ENCODE results near the gene UVRAG. TPM values are rescaled to one million over a fixed set of nuclear protein-coding genes. Genes with fewer than 3 reads are reported as not detected.
A peak's percentile ranks its signal among the peaks of the same experiment; 100 is the strongest.

UVRAG gene
- total RNA-seq, 1 donor from 2014 or later: 20.2 TPM

GRCh38 chr11:75913984-75914383 lies 99.0 kb downstream of the UVRAG start:
- Mint-ChIP-seq H3K27ac (ENCODE audit: unreplicated experiment) (no peak overlapping the region), H3K9me3 (ENCODE audit: unreplicated experiment) (no peaks in the 10 kb centered on the region), H3K36me3 (ENCODE audit: unreplicated experiment) (peaks cover 20% of the 10 kb centered on the region), H3K27me3 (ENCODE audit: unreplicated experiment) (no peaks in the 10 kb centered on the region), H3K4me3 (ENCODE audit: unreplicated experiment) (no peak overlapping the region), H3K4me1 (ENCODE audit: unreplicated experiment) (peaks cover 35% of the 10 kb centered on the region)
- DNase-seq (ENCODE audit: extremely low spot score, unreplicated experiment): no peak
- no peak for TF ChIP-seq CTCF (IDR thresholded peaks at IDR 0.05)

GRCh38 chr11:75916882-75917281 lies 101.9 kb downstream of the UVRAG start:
- H3K9me3 Mint-ChIP-seq (ENCODE audit: unreplicated experiment): no peaks in the 10 kb centered on the region
- peaks cover 33% of the 10 kb centered on the region for H3K4me1 Mint-ChIP-seq (ENCODE audit: unreplicated experiment)
- no peaks in the 10 kb centered on the region for H3K27me3 Mint-ChIP-seq (ENCODE audit: unreplicated experiment)
- H3K27ac Mint-ChIP-seq (ENCODE audit: unreplicated experiment): no peak overlapping the region
- peaks cover 19% of the 10 kb centered on the region for H3K36me3 Mint-ChIP-seq (ENCODE audit: unreplicated experiment)
- no peak overlapping the region for H3K4me3 Mint-ChIP-seq (ENCODE audit: unreplicated experiment)
- TF ChIP-seq CTCF (IDR thresholded peaks at IDR 0.05): no peak
- no peak for DNase-seq (ENCODE audit: extremely low spot score, unreplicated experiment)

- Mint-ChIP-seq H3K9me3 (ENCODE audit: unreplicated experiment) (no peaks in the 10 kb centered on the region), H3K4me1 (ENCODE audit: unreplicated experiment) (peaks cover 42% of the 10 kb centered on the region), H3K4me3 (ENCODE audit: unreplicated experiment) (no peak overlapping the region), H3K27ac (ENCODE audit: unreplicated experiment) (no peak overlapping the region), H3K36me3 (ENCODE audit: unreplicated experiment) (peaks cover 8% of the 10 kb centered on the region), H3K27me3 (ENCODE audit: unreplicated experiment) (no peaks in the 10 kb centered on the region)
- DNase-seq (ENCODE audit: extremely low spot score, unreplicated experiment): no peak
- no peak for TF ChIP-seq CTCF (IDR thresholded peaks at IDR 0.05)
These were observed 103.3 kb downstream of the UVRAG start for GRCh38 chr11:75918331-75918730.

GRCh38 chr11:75919525-75919924 lies 104.5 kb downstream of the UVRAG start:
- no peak for DNase-seq (ENCODE audit: extremely low spot score, unreplicated experiment)
- peaks cover 2% of the 10 kb centered on the region for H3K36me3 Mint-ChIP-seq (ENCODE audit: unreplicated experiment)
- TF ChIP-seq CTCF (IDR thresholded peaks at IDR 0.05): no peak
- no peaks in the 10 kb centered on the region for H3K9me3 Mint-ChIP-seq (ENCODE audit: unreplicated experiment)
- H3K27ac Mint-ChIP-seq (ENCODE audit: unreplicated experiment): peak overlapping the region; percentile 56
- peaks cover 45% of the 10 kb centered on the region for H3K4me1 Mint-ChIP-seq (ENCODE audit: unreplicated experiment)
- no peaks in the 10 kb centered on the region for H3K27me3 Mint-ChIP-seq (ENCODE audit: unreplicated experiment)
- H3K4me3 Mint-ChIP-seq (ENCODE audit: unreplicated experiment): no peak overlapping the region

GRCh38 chr11:75920848-75921247 lies 105.8 kb downstream of the UVRAG start:
- Mint-ChIP-seq H3K4me3 (ENCODE audit: unreplicated experiment) (no peak overlapping the region), H3K9me3 (ENCODE audit: unreplicated experiment) (no peaks in the 10 kb centered on the region), H3K4me1 (ENCODE audit: unreplicated experiment) (peaks cover 57% of the 10 kb centered on the region), H3K27me3 (ENCODE audit: unreplicated experiment) (no peaks in the 10 kb centered on the region), H3K36me3 (ENCODE audit: unreplicated experiment) (peaks cover 2% of the 10 kb centered on the region), H3K27ac (ENCODE audit: unreplicated experiment) (no peak overlapping the region)
- no peak for TF ChIP-seq CTCF (IDR thresholded peaks at IDR 0.05)
- no peak for DNase-seq (ENCODE audit: extremely low spot score, unreplicated experiment)

Measured in osteocyte (in vitro differentiated cells).